K562 (cell line): ENCODE results near the gene LTO1. TPM values are rescaled to one million over a fixed set of nuclear protein-coding genes. Genes with fewer than 3 reads are reported as not detected.

ENCODE experiments used
- EGR1 ChIP-seq: fragments of 450-650 bp; conservative IDR thresholded peaks from 2 replicates; pipeline ENCODE4 v1.6.1; 2017; ENCODE audit warnings: mild to moderate bottlenecking
- ESRRA ChIP-seq: fragments of 450-650 bp; IDR thresholded peaks from 2 replicates; pipeline ENCODE4 v1.6.1; 2014; ENCODE audit warnings: low read depth, mild to moderate bottlenecking, moderate library complexity, borderline replicate concordance
- FOXP1 ChIP-seq: sonication (generic); formaldehyde crosslinking; IDR thresholded peaks from 2 replicates; pipeline ENCODE4 v1.8.0; 2022; ENCODE audit warnings: mild to moderate bottlenecking, missing genetic modification reagents
- JUN ChIP-seq, 2 experiments: sonication (generic) in 1 of 2; formaldehyde crosslinking in 1 of 2; IDR thresholded peaks; 2 replicates each; pipeline versions ENCODE4 v1.6.1 to v1.8.0; 2012 to 2022; ENCODE audit warnings: borderline replicate concordance in 2 of 2, mild to moderate bottlenecking in 2 of 2, improper control_type of control experiment in 1 of 2, low read depth in 1 of 2, low read length in 1 of 2, missing genetic modification reagents in 1 of 2
- MCM3 ChIP-seq: fragments of 450-650 bp; IDR thresholded peaks from 2 replicates; pipeline ENCODE4 v1.6.1; 2016
- NFYB ChIP-seq: IDR thresholded peaks from 2 replicates; pipeline ENCODE4 v1.6.1; 2011; ENCODE audit warnings: mild to moderate bottlenecking, moderate library complexity; ENCODE audit not compliant: insufficient read length; ENCODE audit errors: extremely low read depth
- POLR2A ChIP-seq: fragments of 450-650 bp; conservative IDR thresholded peaks from 2 replicates; pipeline ENCODE4 v1.6.1; 2016
- POU5F1 ChIP-seq: fragments of 150-350 bp; IDR thresholded peaks from 2 replicates; pipeline ENCODE4 v1.6.1; 2014; ENCODE audit warnings: borderline replicate concordance, low read length, low read depth, mild to moderate bottlenecking; ENCODE audit not compliant: partially characterized antibody
- SETDB1 ChIP-seq: IDR thresholded peaks from one replicate; pipeline ENCODE4 v1.6.1; 2012; ENCODE audit warnings: low read length, control low read depth, inconsistent platforms
- SMAD4 ChIP-seq: fragments of 250-450 bp; sonication (Bioruptor Pico); conservative IDR thresholded peaks from 2 replicates; pipeline ENCODE4 v1.8.0; 2021; ENCODE audit warnings: inconsistent platforms, mild to moderate bottlenecking, moderate library complexity
- STAG1 ChIP-seq: sonication (generic); formaldehyde crosslinking; IDR thresholded peaks from 2 replicates; pipeline ENCODE4 v1.5.0; 2020; ENCODE audit warnings: missing genetic modification reagents, borderline replicate concordance
- U2AF1 ChIP-seq: fragments of 200-400 bp; formaldehyde crosslinking; optimal IDR thresholded peaks from 2 replicates; pipeline ENCODE3; 2017; ENCODE audit warnings: mild to moderate bottlenecking, low read depth, low read length, moderate library complexity
- XRCC5 ChIP-seq: fragments of 200-400 bp; formaldehyde crosslinking; IDR thresholded peaks from 2 replicates; pipeline ENCODE4 v1.6.1; 2017; ENCODE audit warnings: low read depth, mild to moderate bottlenecking, low read length
- YY1 ChIP-seq, 3 experiments: IDR thresholded peaks; 2 replicates each; pipeline ENCODE4 v1.6.1; 2011; ENCODE audit warnings: low read length in 2 of 3, mild to moderate bottlenecking in 2 of 3, moderate library complexity in 2 of 3, borderline replicate concordance in 1 of 3, control low read depth in 1 of 3, low read depth in 1 of 3; ENCODE audit not compliant: insufficient read depth in 3 of 3, insufficient replicate concordance in 2 of 3, control insufficient read depth in 1 of 3, insufficient read length in 1 of 3; ENCODE audit errors: extremely low read depth in 1 of 3
- ZBTB1 ChIP-seq: sonication (generic); formaldehyde crosslinking; IDR thresholded peaks from 2 replicates; pipeline ENCODE4 v1.8.1; 2023; ENCODE audit warnings: missing genetic modification reagents, low read depth, mild to moderate bottlenecking, borderline replicate concordance
- ZNF143 ChIP-seq: sonication (generic); formaldehyde crosslinking; IDR thresholded peaks from 2 replicates; pipeline ENCODE4 v1.9.0; 2022; ENCODE audit warnings: mild to moderate bottlenecking, missing genetic modification reagents
- ZNF174 ChIP-seq: fragments of 250-450 bp; sonication (Bioruptor Pico); IDR thresholded peaks from 2 replicates; pipeline ENCODE4 v1.4.0; 2020; ENCODE audit warnings: mild to moderate bottlenecking
- ZNF431 ChIP-seq: sonication (generic); formaldehyde crosslinking; IDR thresholded peaks from 2 replicates; pipeline ENCODE4 v1.8.0; 2022; ENCODE audit warnings: mild to moderate bottlenecking, missing genetic modification reagents
- ZNF551 ChIP-seq: fragments of 250-450 bp; sonication (Bioruptor Pico); IDR thresholded peaks from 2 replicates; pipeline ENCODE4 v1.5.0; 2021; ENCODE audit warnings: mild to moderate bottlenecking, moderate library complexity
- polyA plus RNA-seq, 8 experiments: library from polyadenylated mRNA; depleted of rRNA in 4 of 8; stranded (reverse) in 5 of 8; unstranded in 3 of 8; fragments of >200 nt; fragmentation: Nextera tagmentation in 2 of 8; fragmentation: Illumina TruSeq in 1 of 8; extraction: Ambion mirVana in 2 of 8; extraction: Trizol in 1 of 8; gene quantifications; 2 replicates each; pipeline versions ENCODE4 v1.2.1 to v1.2.3, GENCODE V29; 2011 to 2014; ENCODE audit warnings: inconsistent platforms in 1 of 8, missing spikeins in 1 of 8
- total RNA-seq, 7 experiments: library from RNA; depleted of rRNA in 6 of 7; stranded (reverse); fragments of >200 nt in 6 of 7; fragmentation: Illumina TruSeq in 2 of 7; extraction: Trizol in 2 of 7; gene quantifications; 2 replicates each; pipeline versions ENCODE4 v1.2.1 to v1.2.3, GENCODE V29; 2011 to 2021; ENCODE audit warnings: low replicate concordance in 1 of 7
- TF ChIP-seq, protein P1 (sequence below): sonication (generic); formaldehyde crosslinking; IDR thresholded peaks from 2 replicates; pipeline ENCODE4 v1.8.1; 2023; ENCODE audit warnings: mild to moderate bottlenecking, missing genetic modification reagents
- TF ChIP-seq, protein P2 (sequence below): sonication (generic); formaldehyde crosslinking; IDR thresholded peaks from 2 replicates; pipeline ENCODE4 v1.8.0; 2023; ENCODE audit warnings: mild to moderate bottlenecking, missing genetic modification reagents
- TF ChIP-seq, protein P3 (sequence below): fragments of 250-450 bp; sonication (Bioruptor Pico); IDR thresholded peaks from 2 replicates; pipeline ENCODE4 v1.8.0; 2022; ENCODE audit warnings: moderate library complexity, mild to moderate bottlenecking, inconsistent platforms

The LTO1 gene
- total and polyA plus RNA-seq, 9 of the 15 experiments (the other 6 are each of a cell fraction or from before 2014, with no cell fraction given): 2.6 to 43.4 (median 19.1) TPM

DNA sequence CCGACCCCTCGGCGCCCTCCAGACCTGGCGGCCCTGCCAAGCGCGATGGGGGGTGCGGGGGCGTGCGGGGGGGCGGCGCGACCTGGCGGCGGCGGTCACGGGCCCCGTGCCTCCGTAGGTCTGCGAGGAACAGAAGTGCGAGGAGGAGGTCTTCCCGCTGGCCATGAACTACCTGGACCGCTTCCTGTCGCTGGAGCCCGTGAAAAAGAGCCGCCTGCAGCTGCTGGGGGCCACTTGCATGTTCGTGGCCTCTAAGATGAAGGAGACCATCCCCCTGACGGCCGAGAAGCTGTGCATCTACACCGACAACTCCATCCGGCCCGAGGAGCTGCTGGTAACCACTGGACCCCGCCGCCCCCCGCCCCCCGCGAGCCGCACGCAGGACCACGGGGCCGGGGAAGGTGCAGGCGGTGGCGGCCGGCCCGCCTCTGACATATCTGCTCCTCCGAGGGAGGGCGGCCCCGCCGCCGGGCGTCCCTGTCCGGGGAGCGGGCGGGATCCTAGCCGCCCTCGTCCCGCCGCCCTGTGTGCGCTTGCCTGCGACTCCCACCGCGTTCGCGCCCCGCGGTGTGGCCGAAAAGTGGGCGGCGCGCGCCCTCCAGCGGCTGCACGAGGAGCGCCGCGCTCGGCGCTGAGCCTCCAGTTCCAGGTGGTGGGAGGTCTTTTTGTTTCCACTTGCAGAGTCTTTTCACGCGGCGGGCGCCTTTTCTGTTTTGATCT, 32.1 kb downstream of the LTO1 start (continued):
- no peak for TF ChIP-seq ZNF174 (CRISPR knock-in tag)
- TF ChIP-seq U2AF1: no peak
- TF ChIP-seq ZBTB1 (CRISPR knock-in tag): no peak; the same call in 1 of the 2 replicates
- TF ChIP-seq NFYB: no peak
- TF ChIP-seq EGR1: peak; percentile 48
- 0 out of 2 replicates have a peak, but pooled peaks have one; percentile 67 for TF ChIP-seq XRCC5
- no peak for TF ChIP-seq POLR2A
- TF ChIP-seq SETDB1: no peak
- 0 out of 2 replicates have a peak, but pooled peaks have one; percentile 29 for TF ChIP-seq ESRRA
- peak; percentile 96 for TF ChIP-seq STAG1 (CRISPR knock-in tag)
- peak; percentile 88 for TF ChIP-seq FOXP1 (CRISPR knock-in tag)
- TF ChIP-seq JUN (IDR thresholded peaks at IDR 0.05; ENCODE audit: borderline replicate concordance, low read depth, low read length): no peak
- TF ChIP-seq JUN (CRISPR knock-in tag; IDR thresholded peaks at IDR 0.05; ENCODE audit: borderline replicate concordance): no peak
- no peak for TF ChIP-seq POU5F1
- TF ChIP-seq YY1 (IDR thresholded peaks at IDR 0.05; ENCODE audit: borderline replicate concordance in 1 of 3, control insufficient read depth in 1 of 3, extremely low read depth in 1 of 3, insufficient read depth in 3 of 3, insufficient read length in 1 of 3, insufficient replicate concordance in 2 of 3, low read depth in 1 of 3, low read length in 2 of 3): peak in 1 of 3 experiments; percentile 48
- peak; percentile 48; the same call in 1 of the 2 replicates for TF ChIP-seq ZNF431
- TF ChIP-seq ZNF143: no peak
- TF ChIP-seq, protein P1, sequence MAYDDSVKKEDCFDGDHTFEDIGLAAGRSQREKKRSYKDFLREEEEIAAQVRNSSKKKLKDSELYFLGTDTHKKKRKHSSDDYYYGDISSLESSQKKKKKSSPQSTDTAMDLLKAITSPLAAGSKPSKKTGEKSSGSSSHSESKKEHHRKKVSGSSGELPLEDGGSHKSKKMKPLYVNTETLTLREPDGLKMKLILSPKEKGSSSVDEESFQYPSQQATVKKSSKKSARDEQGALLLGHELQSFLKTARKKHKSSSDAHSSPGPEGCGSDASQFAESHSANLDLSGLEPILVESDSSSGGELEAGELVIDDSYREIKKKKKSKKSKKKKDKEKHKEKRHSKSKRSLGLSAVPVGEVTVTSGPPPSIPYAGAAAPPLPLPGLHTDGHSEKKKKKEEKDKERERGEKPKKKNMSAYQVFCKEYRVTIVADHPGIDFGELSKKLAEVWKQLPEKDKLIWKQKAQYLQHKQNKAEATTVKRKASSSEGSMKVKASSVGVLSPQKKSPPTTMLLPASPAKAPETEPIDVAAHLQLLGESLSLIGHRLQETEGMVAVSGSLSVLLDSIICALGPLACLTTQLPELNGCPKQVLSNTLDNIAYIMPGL: peak; percentile 48; the same call in 1 of the 2 replicates
- TF ChIP-seq, protein P2, sequence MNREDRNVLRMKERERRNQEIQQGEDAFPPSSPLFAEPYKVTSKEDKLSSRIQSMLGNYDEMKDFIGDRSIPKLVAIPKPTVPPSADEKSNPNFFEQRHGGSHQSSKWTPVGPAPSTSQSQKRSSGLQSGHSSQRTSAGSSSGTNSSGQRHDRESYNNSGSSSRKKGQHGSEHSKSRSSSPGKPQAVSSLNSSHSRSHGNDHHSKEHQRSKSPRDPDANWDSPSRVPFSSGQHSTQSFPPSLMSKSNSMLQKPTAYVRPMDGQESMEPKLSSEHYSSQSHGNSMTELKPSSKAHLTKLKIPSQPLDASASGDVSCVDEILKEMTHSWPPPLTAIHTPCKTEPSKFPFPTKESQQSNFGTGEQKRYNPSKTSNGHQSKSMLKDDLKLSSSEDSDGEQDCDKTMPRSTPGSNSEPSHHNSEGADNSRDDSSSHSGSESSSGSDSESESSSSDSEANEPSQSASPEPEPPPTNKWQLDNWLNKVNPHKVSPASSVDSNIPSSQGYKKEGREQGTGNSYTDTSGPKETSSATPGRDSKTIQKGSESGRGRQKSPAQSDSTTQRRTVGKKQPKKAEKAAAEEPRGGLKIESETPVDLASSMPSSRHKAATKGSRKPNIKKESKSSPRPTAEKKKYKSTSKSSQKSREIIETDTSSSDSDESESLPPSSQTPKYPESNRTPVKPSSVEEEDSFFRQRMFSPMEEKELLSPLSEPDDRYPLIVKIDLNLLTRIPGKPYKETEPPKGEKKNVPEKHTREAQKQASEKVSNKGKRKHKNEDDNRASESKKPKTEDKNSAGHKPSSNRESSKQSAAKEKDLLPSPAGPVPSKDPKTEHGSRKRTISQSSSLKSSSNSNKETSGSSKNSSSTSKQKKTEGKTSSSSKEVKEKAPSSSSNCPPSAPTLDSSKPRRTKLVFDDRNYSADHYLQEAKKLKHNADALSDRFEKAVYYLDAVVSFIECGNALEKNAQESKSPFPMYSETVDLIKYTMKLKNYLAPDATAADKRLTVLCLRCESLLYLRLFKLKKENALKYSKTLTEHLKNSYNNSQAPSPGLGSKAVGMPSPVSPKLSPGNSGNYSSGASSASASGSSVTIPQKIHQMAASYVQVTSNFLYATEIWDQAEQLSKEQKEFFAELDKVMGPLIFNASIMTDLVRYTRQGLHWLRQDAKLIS (CRISPR knock-in tag): peak; percentile 69; the same call in 1 of the 2 replicates
- TF ChIP-seq SMAD4: peak; percentile 52; the same call in 1 of the 2 replicates
- no peak for TF ChIP-seq MCM3
- TF ChIP-seq, protein P3, sequence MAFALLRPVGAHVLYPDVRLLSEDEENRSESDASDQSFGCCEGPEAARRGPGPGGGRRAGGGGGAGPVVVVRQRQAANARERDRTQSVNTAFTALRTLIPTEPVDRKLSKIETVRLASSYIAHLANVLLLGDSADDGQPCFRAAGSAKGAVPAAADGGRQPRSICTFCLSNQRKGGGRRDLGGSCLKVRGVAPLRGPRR: no peak
- no peak for TF ChIP-seq ZNF551 (CRISPR knock-in tag)
